ENCODE data around the gene SLBP. TPM values are rescaled to one million over a fixed set of nuclear protein-coding genes. Genes with fewer than 3 reads are reported as not detected.

SLBP gene
- total RNA-seq, 4 donors from 2014 or later = 36.9 to 59.1 (median 40.8) TPM

DNA sequence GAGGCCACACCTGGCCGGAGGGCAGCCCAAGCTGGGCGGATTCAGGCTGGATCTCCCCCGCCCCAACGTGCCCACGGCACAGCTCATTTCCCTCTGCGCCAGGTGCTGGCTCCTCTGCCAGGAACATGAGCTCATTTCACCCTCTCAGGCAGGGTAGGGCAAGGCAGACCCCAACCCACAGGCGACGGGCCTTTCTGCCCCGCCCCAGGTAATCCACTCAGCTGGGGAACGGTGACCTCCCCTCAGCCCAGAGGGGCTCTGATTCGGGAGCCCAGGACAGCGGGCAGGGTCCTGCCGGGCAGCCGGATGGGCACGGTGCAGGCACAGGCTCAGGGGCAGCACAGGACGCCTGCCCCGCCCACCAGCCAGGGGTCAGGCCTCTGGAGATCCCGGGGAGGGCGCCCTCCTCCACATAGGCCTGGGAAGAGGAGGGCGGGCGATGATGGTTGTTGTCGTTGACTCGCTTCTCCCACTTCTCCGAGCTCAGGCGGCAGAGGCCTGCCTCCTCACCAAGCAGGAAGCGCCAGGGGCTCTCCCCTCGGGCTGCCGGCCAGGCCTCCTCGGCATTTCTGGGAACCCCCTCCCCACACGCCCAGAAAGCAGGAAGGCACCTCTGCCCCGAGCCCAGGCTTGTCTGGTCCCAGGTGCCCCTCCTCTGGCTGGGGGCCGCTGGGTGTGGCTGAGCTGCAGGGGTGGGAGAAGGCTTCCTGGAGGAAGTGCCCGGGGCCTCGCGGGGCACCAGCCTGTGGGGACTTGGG lies 40.3 kb upstream of the SLBP start:
- TF ChIP-seq EP300 (IDR thresholded peaks at IDR 0.05) = no peak
- no peak for TF ChIP-seq POLR2A (IDR thresholded peaks at IDR 0.05)
- no peak for TF ChIP-seq CTCF (IDR thresholded peaks at IDR 0.05)
- TF ChIP-seq POLR2AphosphoS5 (IDR thresholded peaks at IDR 0.05) = no peak
- H3K27ac ChIP-seq = peak overlapping the region; percentile 74
- H3K9me3 ChIP-seq = no peaks in the 10 kb centered on the region
- no peak for DNase-seq (ENCODE audit: low spot score in 2 of 2)
- H3K27me3 ChIP-seq = peaks cover 4% of the 10 kb centered on the region
- no peak overlapping the region for H3K4me3 ChIP-seq
- H3K4me1 ChIP-seq = peaks cover 71% of the 10 kb centered on the region
- 6% methylated on average over 14 of the region's 35 CpGs for WGBS
- H3K36me3 ChIP-seq = no peaks in the 10 kb centered on the region

DNA sequence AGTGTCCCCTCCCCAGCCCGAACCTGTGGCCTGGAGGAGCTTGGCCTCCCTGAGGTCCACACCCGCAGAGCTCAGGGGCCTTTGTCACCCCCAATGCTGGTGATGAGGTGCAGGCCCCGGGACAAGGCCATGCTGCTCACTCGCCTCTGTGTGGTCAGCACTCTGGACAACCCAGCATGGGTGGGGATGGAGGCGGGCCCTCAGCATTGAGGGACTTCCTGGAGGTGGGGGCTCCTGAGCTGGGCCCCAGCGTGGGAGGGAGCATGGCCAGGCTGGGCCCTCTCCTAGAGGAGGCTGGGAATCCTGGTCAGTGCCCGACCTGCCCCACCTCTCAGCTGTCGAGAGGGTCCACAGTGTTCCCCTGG lies 39.8 kb upstream of the SLBP start:
- WGBS = no CpG with 5 or more reads among the region's 8 CpGs
- Histone ChIP-seq H3K36me3 (no peaks in the 10 kb centered on the region), H3K4me1 (peaks cover 66% of the 10 kb centered on the region), H3K9me3 (no peaks in the 10 kb centered on the region), H3K4me3 (no peak overlapping the region), H3K27ac (peak overlapping the region; percentile 74), H3K27me3 (peaks cover 4% of the 10 kb centered on the region)
- TF ChIP-seq CTCF (IDR thresholded peaks at IDR 0.05) = no peak
- no peak for TF ChIP-seq POLR2AphosphoS5 (IDR thresholded peaks at IDR 0.05)
- TF ChIP-seq POLR2A (IDR thresholded peaks at IDR 0.05) = no peak
- TF ChIP-seq EP300 (IDR thresholded peaks at IDR 0.05) = no peak
- DNase-seq (ENCODE audit: low spot score in 2 of 2) = no peak

DNA sequence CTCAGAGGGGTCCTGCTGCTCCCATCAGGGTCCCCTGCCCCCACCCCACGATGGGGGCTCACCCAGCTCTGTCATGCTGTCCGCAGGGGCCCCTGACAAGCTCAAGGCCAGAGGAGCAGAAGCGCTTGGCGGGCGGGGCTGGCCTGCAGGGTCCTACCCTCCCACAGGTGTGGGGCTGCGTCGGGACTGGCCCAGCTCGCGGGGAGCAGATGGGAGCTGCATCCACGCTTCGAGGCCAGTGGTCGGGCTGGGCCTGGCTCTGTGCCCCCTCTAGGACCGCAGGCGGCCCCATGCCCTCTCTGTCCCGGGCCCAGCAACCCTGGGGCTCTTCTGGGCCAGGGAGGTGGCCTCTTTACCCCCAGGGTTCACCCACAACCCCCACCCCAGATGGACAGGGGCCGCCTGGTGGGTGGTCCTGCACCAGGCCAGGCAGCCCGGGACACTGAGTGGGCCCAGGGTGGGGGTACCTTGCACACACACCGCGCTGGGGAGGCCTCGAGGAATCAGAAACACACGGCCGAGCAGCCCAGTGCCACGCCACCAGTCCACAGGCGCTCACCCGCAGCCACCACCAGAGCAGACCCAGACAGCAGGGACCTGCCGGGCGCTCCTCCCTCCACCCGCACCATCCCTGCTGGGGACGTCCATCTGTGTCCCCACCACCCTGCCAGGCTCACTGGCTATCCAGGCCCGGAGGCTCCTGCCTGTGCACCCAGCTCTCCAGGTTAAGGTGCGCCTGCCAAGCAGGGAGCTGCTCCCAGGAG lies 39.2 kb upstream of the SLBP start:
- no CpG with 5 or more reads among the region's 31 CpGs for WGBS
- no peak overlapping the region for H3K4me3 ChIP-seq
- H3K36me3 ChIP-seq = no peaks in the 10 kb centered on the region
- H3K9me3 ChIP-seq = no peaks in the 10 kb centered on the region
- TF ChIP-seq EP300 (IDR thresholded peaks at IDR 0.05) = no peak
- TF ChIP-seq CTCF (IDR thresholded peaks at IDR 0.05) = no peak
- TF ChIP-seq POLR2AphosphoS5 (IDR thresholded peaks at IDR 0.05) = no peak
- TF ChIP-seq POLR2A (IDR thresholded peaks at IDR 0.05) = no peak
- peaks cover 4% of the 10 kb centered on the region for H3K27me3 ChIP-seq
- H3K27ac ChIP-seq = peak overlapping the region; percentile 74
- peaks cover 61% of the 10 kb centered on the region for H3K4me1 ChIP-seq
- no peak for DNase-seq (ENCODE audit: low spot score in 2 of 2)

GRCh38 chr4:1750381-1751154 lies 38.4 kb upstream of the SLBP start:
- Histone ChIP-seq H3K4me1 (peaks cover 55% of the 10 kb centered on the region), H3K9me3 (no peaks in the 10 kb centered on the region), H3K27me3 (peaks cover 4% of the 10 kb centered on the region), H3K36me3 (no peaks in the 10 kb centered on the region), H3K27ac (no peak overlapping the region), H3K4me3 (no peak overlapping the region)
- 88% methylated on average over 8 of the region's 18 CpGs for WGBS
- no peak for TF ChIP-seq POLR2AphosphoS5 (IDR thresholded peaks at IDR 0.05)
- TF ChIP-seq EP300 (IDR thresholded peaks at IDR 0.05) = no peak
- no peak for TF ChIP-seq POLR2A (IDR thresholded peaks at IDR 0.05)
- no peak for TF ChIP-seq CTCF (IDR thresholded peaks at IDR 0.05)
- no peak for DNase-seq (ENCODE audit: low spot score in 2 of 2)
